Pancreas (tissue), 10 donors: ENCODE results near the gene GLMN. TPM values are rescaled to one million over a fixed set of nuclear protein-coding genes. Genes with fewer than 3 reads are reported as not detected.

Experiments used
- ATAC-seq, 4 donors: fragments of 200-7000 bp; cut with Tn5 transposase; one replicate each; pipeline versions ENCODE4 v1.8.0 to v1.9.1; 2020; ENCODE audit warnings: mild to moderate bottlenecking in 4 of 4, moderate library complexity in 4 of 4
- DNase-seq, 6 donors: peaks; one replicate each; pipeline ENCODE4 v3.0.0-alpha.2; 2020
- FAIRE-seq: peaks from 2 replicates; lab custom pipeline; 2012; peaks lifted over from hg19 to GRCh38; lab: Jason Lieb, UNC
- H3K27ac ChIP-seq, 4 donors: fragments of 200-600 bp; sonication (generic); 1 replicate in 3 of 4; 2 replicates in 1 of 4; pipeline versions ENCODE4 v1.5.0 to v1.8.0; 2020
- H3K27me3 ChIP-seq, 4 donors: fragments of 200-600 bp; one replicate each; pipeline ENCODE4 v1.8.0; 2021
- H3K36me3 ChIP-seq, 3 donors: fragments of 200-600 bp; sonication (generic) in 1 of 3; one replicate each; pipeline versions ENCODE4 v1.5.0 to v1.8.0; 2020 to 2021
- H3K4me1 ChIP-seq, 3 donors: fragments of 200-600 bp; one replicate each; pipeline ENCODE4 v1.8.0; 2021
- H3K4me3 ChIP-seq, 4 donors: fragments of 200-600 bp; sonication (generic) in 2 of 4; one replicate each; pipeline versions ENCODE4 v1.5.0 to v1.8.0; 2020 to 2021
- H3K9me3 ChIP-seq, 4 donors: fragments of 200-600 bp; one replicate each; pipeline ENCODE4 v1.8.0; 2021
- WGBS, 2 donors: extraction: QIAGEN DNeasy Blood & Tissue Kit; methylation state at CpG; one replicate each; pipeline ENCODE4 v1.1.7; 2013; 5-methylcytosine and 5-hydroxymethylcytosine counted together
- intact Hi-C, 3 donors: fragments of 100-400 bp; cut with DNase I; formaldehyde crosslinking; loops; one replicate each; pipeline versions ENCODE4 v1.11.1 to v1.14.2; 2022
- polyA plus RNA-seq, 2 donors: library from polyadenylated mRNA; stranded (reverse); fragments of 200-250 nt; gene quantifications; one replicate each; pipeline ENCODE4 v1.2.3, GENCODE V29; 2013
- total RNA-seq, 6 donors: library from RNA; stranded (reverse); fragmentation: NEBNext Ultra II Directional in 4 of 6; extraction: Animal tissue kit (Norgen Biotek cat#: 25700) in 4 of 6; gene quantifications; one replicate each; pipeline versions ENCODE4 v1.2.1 to v1.2.4, GENCODE V29; 2021 to 2023
- TF ChIP-seq, protein P1 (sequence below), 4 donors: fragments of 200-600 bp; sonication (generic) in 3 of 4; IDR thresholded peaks; one replicate each; pipeline versions ENCODE4 v1.5.0 to v1.8.0; 2021; ENCODE audit warnings: antibody characterized with exemption in 4 of 4
- donor health status: healthy with polysubstance abuse.
- donor health status: DM: no; HTN: no; CAD: no; lungs with moderate emphysema.
- donor health status: DM: no; HTN: no; CAD: no.
- donor health status: control.
- donor health status: control.
- donor health status: Bipolar disorder and iron deficiency.
- donor health status: DM: yes; HTN: yes; CAD: no.
- donor health status: DM: no; HTN: no; CAD: no.
- donor health status: DM: no; HTN: no; CAD: no.
- donor health status: DM: yes; HTN: yes; CAD: no.

GLMN gene
- total and polyA plus RNA-seq, 8 donors = 1.7 to 10.4 (median 2.7) TPM

- DNase-seq (no peak), FAIRE-seq (no peak), ATAC-seq (no peak)
- Histone ChIP-seq H3K36me3 (no peaks in the 10 kb centered on the region), H3K27me3 (no peaks in the 10 kb centered on the region), H3K9me3 (no peaks in the 10 kb centered on the region), H3K4me1 (no peaks in the 10 kb centered on the region), H3K4me3 (no peak overlapping the region), H3K27ac (no peak overlapping the region)
- intact Hi-C loops = no loop called here
- WGBS, 2 donors = 60 to 62% methylated on average over 3 of the region's 3 CpGs
- TF ChIP-seq, protein P1, sequence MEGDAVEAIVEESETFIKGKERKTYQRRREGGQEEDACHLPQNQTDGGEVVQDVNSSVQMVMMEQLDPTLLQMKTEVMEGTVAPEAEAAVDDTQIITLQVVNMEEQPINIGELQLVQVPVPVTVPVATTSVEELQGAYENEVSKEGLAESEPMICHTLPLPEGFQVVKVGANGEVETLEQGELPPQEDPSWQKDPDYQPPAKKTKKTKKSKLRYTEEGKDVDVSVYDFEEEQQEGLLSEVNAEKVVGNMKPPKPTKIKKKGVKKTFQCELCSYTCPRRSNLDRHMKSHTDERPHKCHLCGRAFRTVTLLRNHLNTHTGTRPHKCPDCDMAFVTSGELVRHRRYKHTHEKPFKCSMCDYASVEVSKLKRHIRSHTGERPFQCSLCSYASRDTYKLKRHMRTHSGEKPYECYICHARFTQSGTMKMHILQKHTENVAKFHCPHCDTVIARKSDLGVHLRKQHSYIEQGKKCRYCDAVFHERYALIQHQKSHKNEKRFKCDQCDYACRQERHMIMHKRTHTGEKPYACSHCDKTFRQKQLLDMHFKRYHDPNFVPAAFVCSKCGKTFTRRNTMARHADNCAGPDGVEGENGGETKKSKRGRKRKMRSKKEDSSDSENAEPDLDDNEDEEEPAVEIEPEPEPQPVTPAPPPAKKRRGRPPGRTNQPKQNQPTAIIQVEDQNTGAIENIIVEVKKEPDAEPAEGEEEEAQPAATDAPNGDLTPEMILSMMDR (IDR thresholded peaks at IDR 0.05) = no peak
Measured at GRCh38 chr1:92228401-92228800, 70.4 kb downstream of the GLMN start.

- FAIRE-seq (no peak), ATAC-seq (no peak)
Measured at GRCh38 chr1:92219028-92219427, 79.8 kb downstream of the GLMN start.

DNA sequence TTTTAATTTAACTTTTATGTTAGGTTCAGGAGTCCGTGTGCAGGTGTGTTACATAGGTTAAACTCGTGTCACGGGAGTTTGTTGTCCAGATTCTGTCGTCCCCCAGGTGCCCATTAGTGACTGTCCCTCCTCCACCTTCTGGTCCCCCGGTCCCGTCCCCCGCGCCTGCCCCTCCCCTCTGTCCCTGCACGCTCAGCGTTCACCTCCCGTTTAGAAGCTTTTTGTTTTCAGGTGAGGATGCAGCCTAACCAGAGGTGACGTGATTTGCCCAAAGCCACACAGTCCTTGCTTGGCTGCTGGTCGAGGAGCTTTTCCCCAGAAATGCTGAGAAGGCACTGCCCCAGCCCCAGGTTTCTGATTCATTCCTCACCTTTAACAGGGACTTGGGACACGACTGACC lies 80.2 kb downstream of the GLMN start:
- intact Hi-C loops = no loop called here
- no peaks in the 10 kb centered on the region for H3K9me3 ChIP-seq
- no peaks in the 10 kb centered on the region for H3K27me3 ChIP-seq
- no peaks in the 10 kb centered on the region for H3K4me1 ChIP-seq
- WGBS, 2 donors = 68 to 78% methylated on average over 14 of the region's 14 CpGs
- FAIRE-seq (no peak), DNase-seq (no peak), ATAC-seq (no peak)
- H3K27ac ChIP-seq = no peak overlapping the region
- no peaks in the 10 kb centered on the region for H3K36me3 ChIP-seq
- H3K4me3 ChIP-seq = no peak overlapping the region
- TF ChIP-seq, protein P1 (IDR thresholded peaks at IDR 0.05) = no peak

More at GRCh38 chr1:92219028-92219427, 79.8 kb downstream of the GLMN start:
- H3K27ac ChIP-seq = no peak overlapping the region
- H3K36me3 ChIP-seq = no peaks in the 10 kb centered on the region
- no peak for DNase-seq
- intact Hi-C loops = no loop called here
- H3K9me3 ChIP-seq = no peaks in the 10 kb centered on the region
- H3K27me3 ChIP-seq = no peaks in the 10 kb centered on the region
- TF ChIP-seq, protein P1 (IDR thresholded peaks at IDR 0.05) = no peak
- no peaks in the 10 kb centered on the region for H3K4me1 ChIP-seq
- no peak overlapping the region for H3K4me3 ChIP-seq

GRCh38 chr1:92217721-92218120 lies 81.1 kb downstream of the GLMN start, which contains the start of gene C1orf146:
Gene C1orf146 (plus strand): TSS chr1:92217915. CDS start chr1:92231421, 13,506 bp downstream.
- TF ChIP-seq, protein P1 (IDR thresholded peaks at IDR 0.05) = no peak
- H3K27ac ChIP-seq = no peak within 1 kb of the TSS
- WGBS, 2 donors = 91 to 94% methylated on average over 27 of the region's 27 CpGs
- no peak within 1 kb of the TSS for H3K4me3 ChIP-seq
- H3K4me1 ChIP-seq = no peaks in the 10 kb centered on the region
- DNase-seq (no peak), ATAC-seq (no peak), FAIRE-seq (no peak)
- no peaks in the 10 kb centered on the region for H3K36me3 ChIP-seq
- H3K9me3 ChIP-seq = no peaks in the 10 kb centered on the region
- intact Hi-C loops = no loop called here
- no peaks in the 10 kb centered on the region for H3K27me3 ChIP-seq

DNA sequence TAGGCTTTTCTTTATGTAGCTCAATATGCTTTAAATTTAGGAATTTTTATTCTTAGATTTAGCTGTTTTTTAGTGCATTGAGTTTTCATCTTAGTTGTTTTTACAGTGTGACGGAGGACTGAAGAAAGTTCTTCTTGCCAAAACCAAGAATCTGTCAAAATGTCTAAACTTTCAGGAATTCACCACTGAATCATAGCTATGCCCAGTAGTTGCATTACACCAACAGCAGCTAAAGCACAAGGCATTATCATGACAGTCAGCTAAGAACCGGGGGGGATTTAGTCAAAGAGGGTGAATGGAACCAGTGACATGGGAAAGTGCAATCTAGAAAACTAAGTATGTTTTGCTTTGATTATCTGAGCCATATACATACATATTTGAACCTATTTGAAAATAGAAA lies 87.6 kb downstream of the GLMN start:
- no peak for FAIRE-seq
- TF ChIP-seq, protein P1 (IDR thresholded peaks at IDR 0.05) = no peak
- no peak for ATAC-seq
- Histone ChIP-seq H3K9me3 (no peaks in the 10 kb centered on the region), H3K27ac (no peak overlapping the region), H3K36me3 (no peaks in the 10 kb centered on the region), H3K27me3 (no peaks in the 10 kb centered on the region), H3K4me1 (no peaks in the 10 kb centered on the region), H3K4me3 (no peak overlapping the region)
- WGBS, 2 donors = 91 to 94% methylated on average over 2 of the region's 2 CpGs
- intact Hi-C loops = no loop called here
- DNase-seq = no peak
